VCaP (cell line): ENCODE results near the gene EGF.

Source experiments
- H3K27ac ChIP-seq: fragments of 450-650 bp; 2 replicates; pipeline ENCODE4 v1.5.1; 2017
- TF ChIP-seq, protein P1 (sequence below): fragments of 450-650 bp; conservative IDR thresholded peaks from 2 replicates; pipeline ENCODE4 v1.5.1; 2017; ENCODE audit warnings: mild to moderate bottlenecking, moderate library complexity

Gene EGF

DNA sequence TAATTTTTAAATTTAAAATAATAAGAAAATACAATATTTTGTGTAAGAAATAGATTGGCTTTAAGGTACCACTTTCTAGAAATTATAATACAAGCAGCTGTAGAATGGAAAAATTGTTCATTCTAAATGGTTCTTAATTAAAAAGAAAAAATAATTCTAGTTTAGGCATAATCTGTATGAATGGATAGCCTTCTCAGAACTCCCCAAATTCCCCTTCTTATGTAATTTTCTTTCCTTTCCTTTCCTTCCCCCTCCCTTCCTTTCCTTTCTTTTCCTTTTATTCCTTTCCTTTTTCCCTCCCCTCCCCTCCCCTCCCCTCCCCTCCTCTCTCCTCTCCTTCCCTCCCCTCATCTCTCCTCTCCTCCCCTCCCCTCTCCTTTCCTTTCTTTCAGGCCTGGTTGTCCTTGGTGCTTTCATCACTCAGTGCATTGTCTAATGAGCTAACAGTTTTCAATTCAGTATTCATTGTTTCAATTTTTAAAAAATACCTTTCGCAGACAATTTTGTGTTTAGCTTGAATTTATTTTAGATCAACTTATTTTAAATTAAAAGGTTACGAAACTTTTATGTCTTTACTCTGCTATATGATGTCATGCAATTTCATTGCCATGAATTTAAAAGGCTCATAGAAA is 35.9 kb upstream of the EGF start:
- H3K27ac ChIP-seq = no peak overlapping the region
- TF ChIP-seq, protein P1, sequence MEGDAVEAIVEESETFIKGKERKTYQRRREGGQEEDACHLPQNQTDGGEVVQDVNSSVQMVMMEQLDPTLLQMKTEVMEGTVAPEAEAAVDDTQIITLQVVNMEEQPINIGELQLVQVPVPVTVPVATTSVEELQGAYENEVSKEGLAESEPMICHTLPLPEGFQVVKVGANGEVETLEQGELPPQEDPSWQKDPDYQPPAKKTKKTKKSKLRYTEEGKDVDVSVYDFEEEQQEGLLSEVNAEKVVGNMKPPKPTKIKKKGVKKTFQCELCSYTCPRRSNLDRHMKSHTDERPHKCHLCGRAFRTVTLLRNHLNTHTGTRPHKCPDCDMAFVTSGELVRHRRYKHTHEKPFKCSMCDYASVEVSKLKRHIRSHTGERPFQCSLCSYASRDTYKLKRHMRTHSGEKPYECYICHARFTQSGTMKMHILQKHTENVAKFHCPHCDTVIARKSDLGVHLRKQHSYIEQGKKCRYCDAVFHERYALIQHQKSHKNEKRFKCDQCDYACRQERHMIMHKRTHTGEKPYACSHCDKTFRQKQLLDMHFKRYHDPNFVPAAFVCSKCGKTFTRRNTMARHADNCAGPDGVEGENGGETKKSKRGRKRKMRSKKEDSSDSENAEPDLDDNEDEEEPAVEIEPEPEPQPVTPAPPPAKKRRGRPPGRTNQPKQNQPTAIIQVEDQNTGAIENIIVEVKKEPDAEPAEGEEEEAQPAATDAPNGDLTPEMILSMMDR = no peak

DNA sequence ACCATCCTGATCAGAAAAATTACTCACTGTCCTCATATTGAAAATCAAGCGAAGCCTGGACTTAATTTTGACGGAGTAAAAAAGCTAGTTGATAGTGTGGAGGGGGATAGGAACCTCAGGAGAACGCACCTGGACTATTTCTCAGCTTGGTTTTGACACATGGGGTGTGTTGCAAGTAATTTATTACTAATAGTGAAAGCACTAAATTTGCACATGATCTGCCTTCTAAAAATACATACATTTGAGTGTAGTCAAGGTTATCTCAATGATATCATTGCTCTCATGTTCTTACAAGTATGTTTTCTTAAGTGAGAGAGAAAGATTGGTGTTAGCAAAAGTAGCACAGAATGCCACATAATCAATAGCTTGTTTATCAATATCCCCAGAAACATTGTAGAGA is 35.3 kb upstream of the EGF start:
- H3K27ac ChIP-seq = no peak overlapping the region
- TF ChIP-seq, protein P1 = no peak

DNA sequence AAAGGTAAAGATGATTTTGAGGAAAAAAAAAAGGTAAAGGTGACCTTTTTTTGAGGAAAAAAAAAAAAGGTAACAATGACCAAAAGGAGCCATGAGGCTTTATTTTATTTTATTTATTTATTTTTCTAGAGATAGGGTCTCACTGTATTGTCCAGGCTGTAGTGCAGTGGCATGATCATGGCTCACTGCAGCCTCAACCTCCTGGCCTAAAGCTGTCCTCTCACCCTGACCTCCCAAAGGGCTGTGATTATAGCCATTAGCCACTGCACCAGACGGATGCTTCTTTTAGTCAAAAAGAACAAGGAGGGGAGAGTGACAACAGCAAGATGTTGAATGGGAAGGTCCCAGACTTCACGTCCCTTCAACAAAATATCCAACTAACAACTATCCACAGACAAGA is 34.3 kb upstream of the EGF start:
- TF ChIP-seq, protein P1 = no peak
- H3K27ac ChIP-seq = no peak overlapping the region

DNA sequence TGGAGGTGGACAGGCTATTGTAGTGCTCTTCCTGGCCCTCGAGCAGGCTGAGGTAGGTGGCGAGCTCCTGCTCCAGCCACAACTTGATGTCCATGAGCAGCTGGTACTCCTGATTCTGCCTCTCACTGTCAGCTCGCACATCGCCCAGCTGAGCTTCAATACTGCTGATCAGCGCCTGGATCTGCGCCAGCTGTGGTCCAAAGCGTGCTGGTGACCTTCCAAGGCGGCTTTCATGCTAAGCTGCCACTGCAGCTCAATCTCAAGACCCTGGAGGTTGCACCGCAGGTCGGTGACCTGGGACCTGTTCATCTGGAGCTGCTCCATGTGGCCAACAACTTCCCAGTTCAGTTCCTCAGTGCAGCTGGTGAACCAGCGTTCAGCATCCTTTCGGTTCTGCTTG is 33.6 kb upstream of the EGF start:
- no peak overlapping the region for H3K27ac ChIP-seq
- TF ChIP-seq, protein P1 = no peak

DNA sequence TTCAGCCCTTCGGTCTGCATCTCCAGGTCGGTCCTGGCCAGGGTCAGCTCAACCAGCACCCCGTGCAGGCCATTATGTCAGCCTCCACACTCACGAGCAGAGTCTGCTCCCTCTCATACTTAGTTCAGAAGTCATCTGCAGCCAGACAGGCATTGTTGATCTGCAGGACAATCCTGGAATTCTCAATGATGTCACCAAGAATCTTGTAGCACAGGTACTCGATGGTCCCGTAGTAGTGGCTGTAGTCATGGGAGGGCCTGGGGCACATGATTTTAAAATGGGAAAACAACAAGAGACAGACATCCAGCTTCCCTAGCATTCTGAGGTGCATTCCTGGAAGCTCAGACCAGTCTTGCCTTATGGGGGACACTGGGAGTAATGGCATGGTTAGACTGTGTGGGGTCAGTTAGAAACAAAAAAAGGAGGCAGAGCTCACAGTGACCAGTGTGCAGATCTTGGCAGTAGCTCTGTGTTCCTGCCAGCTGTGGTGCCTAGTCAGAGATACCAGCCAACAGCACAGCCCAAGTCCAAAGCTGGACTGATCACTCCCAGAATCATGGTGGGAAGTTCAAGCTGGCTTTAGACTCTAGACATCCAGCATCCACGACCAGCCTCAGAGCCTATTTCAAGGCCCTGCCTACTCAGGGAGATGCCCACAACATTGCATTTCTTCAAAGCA is 32.9 kb upstream of the EGF start:
- no peak overlapping the region for H3K27ac ChIP-seq
- TF ChIP-seq, protein P1 = no peak

DNA sequence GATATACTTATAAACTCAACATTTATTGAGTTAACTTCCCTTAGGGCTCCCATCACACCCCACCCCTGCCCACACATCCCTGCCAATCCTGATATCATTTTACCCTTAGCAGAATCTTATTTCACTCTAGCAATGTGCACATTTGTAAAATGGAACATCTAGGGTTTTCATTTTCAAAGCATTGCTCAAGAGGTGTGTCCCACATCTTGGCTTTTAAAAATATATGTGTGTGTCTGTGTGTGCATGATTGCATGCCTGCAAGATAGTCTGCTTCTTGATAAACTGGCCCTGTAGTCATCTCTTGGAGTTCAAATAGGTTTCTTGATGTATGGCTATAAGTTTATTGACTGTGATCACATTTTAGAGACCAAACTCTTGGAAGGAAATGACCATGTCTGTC is 26.4 kb upstream of the EGF start:
- TF ChIP-seq, protein P1 = no peak
- no peak overlapping the region for H3K27ac ChIP-seq

DNA sequence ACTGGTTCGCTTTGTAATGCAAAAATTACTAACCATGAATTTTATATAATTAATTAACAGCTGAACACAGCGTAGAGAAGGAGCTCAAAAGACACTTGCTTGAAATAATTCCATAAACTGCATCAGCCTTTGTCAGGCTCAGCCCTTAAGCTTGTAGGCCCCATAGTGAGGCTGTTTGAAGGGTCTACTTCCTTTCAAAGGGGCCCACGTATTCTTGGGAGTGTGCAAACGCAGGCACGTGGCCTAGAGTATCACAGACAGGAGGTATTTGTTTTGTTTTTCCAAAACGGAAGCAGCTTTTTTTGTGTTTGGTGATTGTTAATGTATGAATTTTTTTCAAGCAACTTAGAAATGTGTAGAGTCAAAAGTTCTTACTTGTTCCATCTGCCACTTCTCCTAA is 25.6 kb upstream of the EGF start:
- TF ChIP-seq, protein P1 = no peak
- H3K27ac ChIP-seq = no peak overlapping the region
